Measurements from ENCODE around the gene NIP7. TPM values are rescaled to one million over a fixed set of nuclear protein-coding genes. Genes with fewer than 3 reads are reported as not detected.
A peak's percentile ranks its signal among the peaks of the same experiment; 100 is the strongest.

Gene NIP7
- total RNA-seq, 1 experiment from 2014 or later: 62.8 TPM

DNA sequence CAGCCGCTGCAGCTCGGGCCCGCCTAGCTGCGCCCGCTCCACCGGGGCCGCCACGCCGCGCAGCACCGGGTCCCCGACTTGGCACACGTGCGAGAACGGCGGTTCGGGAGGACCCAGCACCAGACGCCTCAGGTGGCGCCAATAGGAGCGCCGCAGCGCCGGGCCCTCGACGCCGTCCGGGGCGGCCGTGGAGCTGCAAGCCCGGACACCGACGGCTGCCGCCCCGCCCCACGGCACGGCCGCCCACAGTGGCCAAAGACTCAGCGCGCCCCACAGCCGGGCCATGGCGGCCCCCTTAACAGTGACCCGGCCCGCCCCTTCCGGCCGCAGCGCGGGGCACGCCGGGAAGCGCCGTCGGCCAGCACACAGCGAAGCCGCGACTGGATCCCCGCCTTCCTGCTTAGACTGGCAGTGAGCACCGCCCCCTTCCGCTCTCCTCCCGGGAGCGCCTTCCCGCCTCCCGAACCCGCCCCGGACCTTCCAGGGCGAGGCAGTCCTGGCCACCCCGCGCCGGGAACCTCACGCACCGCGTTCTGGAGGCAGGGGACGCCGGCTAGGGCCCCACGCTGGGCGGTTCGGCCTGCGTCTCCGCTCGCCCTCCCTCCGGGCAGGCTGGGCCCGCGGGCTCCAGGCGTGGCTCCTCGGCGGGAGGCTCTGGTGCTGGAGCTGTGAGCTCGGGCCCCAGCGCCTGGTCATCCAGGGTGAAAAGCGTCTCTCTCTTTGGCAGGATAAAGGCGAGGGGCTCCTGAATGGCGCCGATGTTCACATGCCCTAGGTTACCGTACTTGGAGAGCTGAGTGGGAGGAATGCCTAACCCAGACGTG lies 9.1 kb upstream of the NIP7 start, which contains the start of gene PDF:
Gene PDF, minus strand, starts transcription at position 303 of the 824 bp plus-strand sequence. Its CDS starts 18 bp downstream, at position 285.
- H2AFZ ChIP-seq (ENCODE audit: low read depth, low read length, poor library complexity, severe bottlenecking): no peak within 1 kb of the TSS
- H4K20me1 ChIP-seq (ENCODE audit: insufficient read depth): peaks cover 20% of the 10 kb centered on the region; the same call in 1 of the 2 replicates
- peak within 1 kb of the TSS; percentile 88 for H3K9ac ChIP-seq (ENCODE audit: low read length)
- ATAC-seq: peak; percentile 92
- POLR2A ChIA-PET: interaction anchor here (1.0 kb wide), 1 partner anchor 10 kb away, joined by 3 read pairs; no protein-coding TSS in a partner anchor
- H3K27me3 ChIP-seq (ENCODE audit: insufficient read depth, low read length): no peaks in the 10 kb centered on the region
- H3K4me3 ChIP-seq (replicated peaks in 1 of 2; ENCODE audit: low read depth in 1 of 2, low read length in 2 of 2): peak within 1 kb of the TSS; percentile 87 to 88
- peak within 1 kb of the TSS; percentile 87 for H3K27ac ChIP-seq (ENCODE audit: low read depth, low read length)
- H3K4me1 ChIP-seq (ENCODE audit: control insufficient read depth in 1 of 2, insufficient read depth in 2 of 2, low read length in 2 of 2): peaks cover 18 to 33% of the 10 kb centered on the region in 2 experiments
- H3K79me2 ChIP-seq (ENCODE audit: insufficient read depth, low read length): peaks cover 77% of the 10 kb centered on the region
- H3K4me2 ChIP-seq (ENCODE audit: low read length): peak within 1 kb of the TSS; percentile 97
- peaks cover 30 to 65% of the 10 kb centered on the region in 2 experiments; a peak in 3 of 4 replicates for H3K36me3 ChIP-seq (ENCODE audit: control insufficient read depth in 1 of 2, insufficient read depth in 2 of 2, low read length in 2 of 2)
- TSS peak; percentile 71 for BruUV-seq (replicated peaks)
- CTCF ChIA-PET: interaction anchor here (0.9 kb wide), 1 partner anchor 45 kb away, joined by 3 read pairs; no protein-coding TSS in a partner anchor
- RAD21 ChIA-PET (ENCODE audit: low non-redundant PET in 1 of 2, low total read pairs in 2 of 2, uncharacterized antibody in 2 of 2, unreplicated experiment in 2 of 2): no interaction called here
- DNase-seq (ENCODE audit: low read depth, low spot score): peak; percentile 79
- H3K9me2 ChIP-seq (ENCODE audit: insufficient read depth): no peaks in the 10 kb centered on the region
- intact Hi-C loops (cut with micrococcal nuclease): no loop called here
- no peaks in the 10 kb centered on the region for H3K9me3 ChIP-seq (ENCODE audit: control insufficient read depth in 1 of 2, insufficient read depth in 1 of 2, low read depth in 1 of 2, low read length in 2 of 2)
- TF ChIP-seq ELF1 (IDR thresholded peaks at IDR 0.05; ENCODE audit: borderline replicate concordance, low read depth) (peak; percentile 69; the same call in 1 of the 2 replicates), EZH2 (IDR thresholded peaks at IDR 0.05) (no peak), EGR1 (IDR thresholded peaks at IDR 0.05; ENCODE audit: low read depth) (peak; percentile 39; the same call in 1 of the 2 replicates), POLR2A (IDR thresholded peaks at IDR 0.05; ENCODE audit: borderline replicate concordance, extremely low read depth, insufficient read depth, insufficient read length) (peak; percentile 58), FOSL1 (IDR thresholded peaks at IDR 0.05; ENCODE audit: low read depth) (no peak; the same call in 1 of the 2 replicates), ZFX (IDR thresholded peaks at IDR 0.05) (peak; percentile 65; the same call in 1 of the 2 replicates), SRF (IDR thresholded peaks at IDR 0.05; ENCODE audit: low read depth) (no peak), CBX3 (IDR thresholded peaks at IDR 0.05; ENCODE audit: low read depth) (no peak), ZNF274 (IDR thresholded peaks at IDR 0.05; ENCODE audit: low read depth, low read length) (no peak), TCF7L2 (IDR thresholded peaks at IDR 0.05; ENCODE audit: borderline replicate concordance, extremely low read depth, insufficient read depth, insufficient read length) (peak; percentile 72), SP1 (IDR thresholded peaks at IDR 0.05; ENCODE audit: low read depth) (peak; percentile 74), SIN3A (IDR thresholded peaks at IDR 0.05; ENCODE audit: low read depth) (peak; percentile 76), JUND (IDR thresholded peaks at IDR 0.05) (peak; percentile 49; the same call in 1 of the 2 replicates), CEBPB (IDR thresholded peaks at IDR 0.05; ENCODE audit: low read depth) (no peak)
- TF ChIP-seq, protein P1, sequence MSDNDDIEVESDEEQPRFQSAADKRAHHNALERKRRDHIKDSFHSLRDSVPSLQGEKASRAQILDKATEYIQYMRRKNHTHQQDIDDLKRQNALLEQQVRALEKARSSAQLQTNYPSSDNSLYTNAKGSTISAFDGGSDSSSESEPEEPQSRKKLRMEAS (IDR thresholded peaks at IDR 0.05): peak; percentile 71
- TF ChIP-seq, protein P2, sequence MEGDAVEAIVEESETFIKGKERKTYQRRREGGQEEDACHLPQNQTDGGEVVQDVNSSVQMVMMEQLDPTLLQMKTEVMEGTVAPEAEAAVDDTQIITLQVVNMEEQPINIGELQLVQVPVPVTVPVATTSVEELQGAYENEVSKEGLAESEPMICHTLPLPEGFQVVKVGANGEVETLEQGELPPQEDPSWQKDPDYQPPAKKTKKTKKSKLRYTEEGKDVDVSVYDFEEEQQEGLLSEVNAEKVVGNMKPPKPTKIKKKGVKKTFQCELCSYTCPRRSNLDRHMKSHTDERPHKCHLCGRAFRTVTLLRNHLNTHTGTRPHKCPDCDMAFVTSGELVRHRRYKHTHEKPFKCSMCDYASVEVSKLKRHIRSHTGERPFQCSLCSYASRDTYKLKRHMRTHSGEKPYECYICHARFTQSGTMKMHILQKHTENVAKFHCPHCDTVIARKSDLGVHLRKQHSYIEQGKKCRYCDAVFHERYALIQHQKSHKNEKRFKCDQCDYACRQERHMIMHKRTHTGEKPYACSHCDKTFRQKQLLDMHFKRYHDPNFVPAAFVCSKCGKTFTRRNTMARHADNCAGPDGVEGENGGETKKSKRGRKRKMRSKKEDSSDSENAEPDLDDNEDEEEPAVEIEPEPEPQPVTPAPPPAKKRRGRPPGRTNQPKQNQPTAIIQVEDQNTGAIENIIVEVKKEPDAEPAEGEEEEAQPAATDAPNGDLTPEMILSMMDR (IDR thresholded peaks at IDR 0.05 in 2 of 3, conservative IDR thresholded peaks at IDR 0.05 in 1 of 3; ENCODE audit: borderline replicate concordance in 1 of 3, insufficient read depth in 1 of 3, low read depth in 2 of 3, low read length in 2 of 3): no peak
- TF ChIP-seq, protein P3, sequence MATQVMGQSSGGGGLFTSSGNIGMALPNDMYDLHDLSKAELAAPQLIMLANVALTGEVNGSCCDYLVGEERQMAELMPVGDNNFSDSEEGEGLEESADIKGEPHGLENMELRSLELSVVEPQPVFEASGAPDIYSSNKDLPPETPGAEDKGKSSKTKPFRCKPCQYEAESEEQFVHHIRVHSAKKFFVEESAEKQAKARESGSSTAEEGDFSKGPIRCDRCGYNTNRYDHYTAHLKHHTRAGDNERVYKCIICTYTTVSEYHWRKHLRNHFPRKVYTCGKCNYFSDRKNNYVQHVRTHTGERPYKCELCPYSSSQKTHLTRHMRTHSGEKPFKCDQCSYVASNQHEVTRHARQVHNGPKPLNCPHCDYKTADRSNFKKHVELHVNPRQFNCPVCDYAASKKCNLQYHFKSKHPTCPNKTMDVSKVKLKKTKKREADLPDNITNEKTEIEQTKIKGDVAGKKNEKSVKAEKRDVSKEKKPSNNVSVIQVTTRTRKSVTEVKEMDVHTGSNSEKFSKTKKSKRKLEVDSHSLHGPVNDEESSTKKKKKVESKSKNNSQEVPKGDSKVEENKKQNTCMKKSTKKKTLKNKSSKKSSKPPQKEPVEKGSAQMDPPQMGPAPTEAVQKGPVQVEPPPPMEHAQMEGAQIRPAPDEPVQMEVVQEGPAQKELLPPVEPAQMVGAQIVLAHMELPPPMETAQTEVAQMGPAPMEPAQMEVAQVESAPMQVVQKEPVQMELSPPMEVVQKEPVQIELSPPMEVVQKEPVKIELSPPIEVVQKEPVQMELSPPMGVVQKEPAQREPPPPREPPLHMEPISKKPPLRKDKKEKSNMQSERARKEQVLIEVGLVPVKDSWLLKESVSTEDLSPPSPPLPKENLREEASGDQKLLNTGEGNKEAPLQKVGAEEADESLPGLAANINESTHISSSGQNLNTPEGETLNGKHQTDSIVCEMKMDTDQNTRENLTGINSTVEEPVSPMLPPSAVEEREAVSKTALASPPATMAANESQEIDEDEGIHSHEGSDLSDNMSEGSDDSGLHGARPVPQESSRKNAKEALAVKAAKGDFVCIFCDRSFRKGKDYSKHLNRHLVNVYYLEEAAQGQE (IDR thresholded peaks at IDR 0.05; ENCODE audit: low read depth): no peak
- TF ChIP-seq, protein P4, sequence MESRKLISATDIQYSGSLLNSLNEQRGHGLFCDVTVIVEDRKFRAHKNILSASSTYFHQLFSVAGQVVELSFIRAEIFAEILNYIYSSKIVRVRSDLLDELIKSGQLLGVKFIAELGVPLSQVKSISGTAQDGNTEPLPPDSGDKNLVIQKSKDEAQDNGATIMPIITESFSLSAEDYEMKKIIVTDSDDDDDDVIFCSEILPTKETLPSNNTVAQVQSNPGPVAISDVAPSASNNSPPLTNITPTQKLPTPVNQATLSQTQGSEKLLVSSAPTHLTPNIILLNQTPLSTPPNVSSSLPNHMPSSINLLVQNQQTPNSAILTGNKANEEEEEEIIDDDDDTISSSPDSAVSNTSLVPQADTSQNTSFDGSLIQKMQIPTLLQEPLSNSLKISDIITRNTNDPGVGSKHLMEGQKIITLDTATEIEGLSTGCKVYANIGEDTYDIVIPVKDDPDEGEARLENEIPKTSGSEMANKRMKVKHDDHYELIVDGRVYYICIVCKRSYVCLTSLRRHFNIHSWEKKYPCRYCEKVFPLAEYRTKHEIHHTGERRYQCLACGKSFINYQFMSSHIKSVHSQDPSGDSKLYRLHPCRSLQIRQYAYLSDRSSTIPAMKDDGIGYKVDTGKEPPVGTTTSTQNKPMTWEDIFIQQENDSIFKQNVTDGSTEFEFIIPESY (IDR thresholded peaks at IDR 0.05; ENCODE audit: extremely low read depth, insufficient replicate concordance, low read length): peak; percentile 60
- TF ChIP-seq, protein P5, sequence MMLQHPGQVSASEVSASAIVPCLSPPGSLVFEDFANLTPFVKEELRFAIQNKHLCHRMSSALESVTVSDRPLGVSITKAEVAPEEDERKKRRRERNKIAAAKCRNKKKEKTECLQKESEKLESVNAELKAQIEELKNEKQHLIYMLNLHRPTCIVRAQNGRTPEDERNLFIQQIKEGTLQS (IDR thresholded peaks at IDR 0.05): no peak

Measured in HCT116 (cell line).